Sigmoid colon (tissue), 7 donors: ENCODE results near the gene CLK4. TPM values are rescaled to one million over a fixed set of nuclear protein-coding genes. Genes with fewer than 3 reads are reported as not detected.

Experiments used
- DNase-seq: peaks from one replicate; pipeline ENCODE4 v3.0.0-alpha.2; 2019
- H3K27ac ChIP-seq, 4 donors: fragments of 200-600 bp; sonication (generic); one replicate each; pipeline ENCODE4 v1.5.1; 2016 to 2019; ENCODE audit warnings: mild to moderate bottlenecking in 1 of 4
- H3K27me3 ChIP-seq, 3 donors: fragments of 200-600 bp; sonication (generic); one replicate each; pipeline ENCODE4 v1.5.1; 2019; ENCODE audit warnings: mild to moderate bottlenecking in 1 of 3
- H3K36me3 ChIP-seq, 4 donors: fragments of 200-600 bp; sonication (generic); one replicate each; pipeline ENCODE4 v1.5.1; 2016 to 2019
- H3K4me1 ChIP-seq, 4 donors: fragments of 200-600 bp; sonication (generic); one replicate each; pipeline ENCODE4 v1.5.1; 2017 to 2019
- H3K4me3 ChIP-seq, 4 donors: fragments of 200-600 bp; sonication (generic); one replicate each; pipeline ENCODE4 v1.5.1; 2017 to 2019; ENCODE audit warnings: mild to moderate bottlenecking in 2 of 4, moderate library complexity in 1 of 4
- H3K9me3 ChIP-seq, 4 donors: fragments of 200-600 bp in 3 of 4; sonication (generic) in 3 of 4; one replicate each; pipeline versions ENCODE4 v1.5.1 to v1.6.1; 2013 to 2019
- EP300 ChIP-seq, 4 donors: sonication (generic); formaldehyde crosslinking; IDR thresholded peaks; one replicate each; pipeline ENCODE4 v1.6.1; 2017; ENCODE audit warnings: antibody characterized with exemption in 4 of 4
- POLR2A ChIP-seq, 2 donors: fragments of 450-650 bp; IDR thresholded peaks; one replicate each; pipeline ENCODE4 v1.6.1; 2016; ENCODE audit warnings: antibody characterized with exemption in 2 of 2, mild to moderate bottlenecking in 2 of 2, moderate library complexity in 2 of 2
- POLR2AphosphoS5 ChIP-seq, 4 donors: sonication (generic); formaldehyde crosslinking; IDR thresholded peaks; one replicate each; pipeline ENCODE4 v1.6.1; 2017; ENCODE audit warnings: antibody characterized with exemption in 4 of 4
- WGBS, 2 donors: extraction: QIAGEN DNeasy Blood & Tissue Kit; methylation state at CpG; one replicate each; pipeline ENCODE4 v1.1.7; 2013; 5-methylcytosine and 5-hydroxymethylcytosine counted together
- intact Hi-C: fragments of 100-400 bp; cut with DNase I; formaldehyde crosslinking; loops from one replicate; pipeline ENCODE4 v1.15.1; 2023
- polyA plus RNA-seq, 3 donors: library from polyadenylated mRNA; stranded (reverse); fragments of 200-250 nt; gene quantifications; one replicate each; pipeline ENCODE4 v1.2.3, GENCODE V29; 2013
- total RNA-seq, 4 donors: library from RNA; depleted of rRNA; stranded (reverse); fragments of >200 nt; gene quantifications; one replicate each; pipeline ENCODE4 v1.1.0, GENCODE V29; 2016
- TF ChIP-seq, protein P1 (sequence below), 4 experiments: fragments of 450-650 bp in 3 of 4; fragments of 200-600 bp in 1 of 4; IDR thresholded peaks; one replicate each; pipeline ENCODE4 v1.5.1; 2016 to 2019; ENCODE audit warnings: antibody characterized with exemption in 4 of 4, mild to moderate bottlenecking in 3 of 4, moderate library complexity in 2 of 4
- donor health status: healthy with polysubstance abuse.
- donor health status: Bipolar disorder and iron deficiency.
- donor health status: healthy.

The CLK4 gene
- total and polyA plus RNA-seq, 7 donors, result 5.3 to 51.8 (median 31.8) TPM

DNA sequence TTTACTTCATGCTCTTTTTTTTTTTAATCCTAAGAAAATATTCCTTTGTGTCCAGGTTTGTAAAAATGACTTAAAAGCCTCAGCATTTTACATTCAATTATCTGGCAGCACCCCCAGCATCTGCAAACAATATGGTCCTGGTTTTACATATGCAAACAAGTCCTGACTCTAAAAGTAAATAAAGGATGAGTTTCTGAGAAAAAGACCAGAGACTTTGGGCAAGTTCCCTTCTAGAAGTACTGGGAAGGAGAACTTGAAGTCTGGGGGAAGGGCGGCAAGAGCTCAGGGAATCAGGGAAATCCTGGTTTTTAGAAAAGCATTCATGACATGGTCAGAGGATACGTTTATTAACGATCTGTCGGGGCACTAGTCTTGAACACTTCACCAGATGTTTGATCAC lies 62.5 kb downstream of the CLK4 start:
- TF ChIP-seq EP300 (IDR thresholded peaks at IDR 0.05) (no peak), POLR2A (IDR thresholded peaks at IDR 0.05) (no peak), POLR2AphosphoS5 (IDR thresholded peaks at IDR 0.05) (no peak)
- TF ChIP-seq, protein P1, sequence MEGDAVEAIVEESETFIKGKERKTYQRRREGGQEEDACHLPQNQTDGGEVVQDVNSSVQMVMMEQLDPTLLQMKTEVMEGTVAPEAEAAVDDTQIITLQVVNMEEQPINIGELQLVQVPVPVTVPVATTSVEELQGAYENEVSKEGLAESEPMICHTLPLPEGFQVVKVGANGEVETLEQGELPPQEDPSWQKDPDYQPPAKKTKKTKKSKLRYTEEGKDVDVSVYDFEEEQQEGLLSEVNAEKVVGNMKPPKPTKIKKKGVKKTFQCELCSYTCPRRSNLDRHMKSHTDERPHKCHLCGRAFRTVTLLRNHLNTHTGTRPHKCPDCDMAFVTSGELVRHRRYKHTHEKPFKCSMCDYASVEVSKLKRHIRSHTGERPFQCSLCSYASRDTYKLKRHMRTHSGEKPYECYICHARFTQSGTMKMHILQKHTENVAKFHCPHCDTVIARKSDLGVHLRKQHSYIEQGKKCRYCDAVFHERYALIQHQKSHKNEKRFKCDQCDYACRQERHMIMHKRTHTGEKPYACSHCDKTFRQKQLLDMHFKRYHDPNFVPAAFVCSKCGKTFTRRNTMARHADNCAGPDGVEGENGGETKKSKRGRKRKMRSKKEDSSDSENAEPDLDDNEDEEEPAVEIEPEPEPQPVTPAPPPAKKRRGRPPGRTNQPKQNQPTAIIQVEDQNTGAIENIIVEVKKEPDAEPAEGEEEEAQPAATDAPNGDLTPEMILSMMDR (IDR thresholded peaks at IDR 0.05), result no peak
- no peaks in the 10 kb centered on the region for H3K9me3 ChIP-seq
- H3K27me3 ChIP-seq, result no peaks in the 10 kb centered on the region
- H3K4me1 ChIP-seq, result no peaks in the 10 kb centered on the region
- H3K36me3 ChIP-seq, result no peaks in the 10 kb centered on the region
- H3K27ac ChIP-seq, result no peak overlapping the region
- no peak overlapping the region for H3K4me3 ChIP-seq
- DNase-seq, result no peak
- WGBS, 2 donors, result 15 to 20% methylated on average over 4 of the region's 4 CpGs
- intact Hi-C loops, result no loop called here

DNA sequence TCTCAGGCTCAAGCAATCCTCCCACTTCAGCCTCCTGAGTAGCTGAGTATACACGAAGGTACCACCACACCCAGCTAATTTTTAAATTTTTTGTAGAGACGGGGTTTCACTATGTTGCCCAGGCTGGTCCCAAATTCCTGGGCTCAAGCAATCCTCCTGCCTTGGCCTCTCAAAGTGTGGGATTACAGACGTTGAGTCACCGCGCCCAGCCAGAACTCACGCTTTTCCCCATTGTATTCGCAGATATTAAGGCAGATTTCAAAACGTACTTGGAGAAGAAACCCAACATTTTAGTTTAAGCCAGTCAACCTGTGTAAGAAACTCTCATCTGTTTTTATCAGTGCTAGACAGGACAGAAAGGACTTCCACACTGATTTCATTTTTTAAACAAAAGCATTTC lies 63.2 kb downstream of the CLK4 start:
- no peak for DNase-seq
- H3K27me3 ChIP-seq, result no peaks in the 10 kb centered on the region

DNA sequence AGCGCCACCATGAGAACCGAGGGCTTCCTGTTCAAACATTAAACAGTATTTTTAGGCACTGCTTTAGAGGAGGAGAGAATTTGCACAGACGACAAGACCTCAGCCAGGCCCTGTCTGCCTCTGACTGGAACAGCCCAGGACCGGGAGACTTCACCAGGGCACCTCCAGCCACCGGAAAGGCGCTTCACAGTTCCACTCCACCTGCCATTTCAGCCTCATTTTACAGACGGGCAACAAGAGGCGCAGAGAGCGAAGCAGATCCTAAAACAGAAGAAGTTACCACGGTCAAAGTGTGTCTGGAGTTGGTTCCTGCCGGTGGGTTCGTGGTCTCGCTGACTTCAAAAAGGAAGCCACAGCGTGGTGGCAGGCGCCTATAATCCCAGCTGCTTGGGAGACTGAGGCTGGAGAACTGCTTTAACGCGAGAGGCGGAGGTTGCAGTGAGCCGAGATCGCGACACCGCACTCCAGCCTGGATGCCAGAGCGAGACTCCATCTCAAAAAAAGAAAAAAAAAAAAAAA lies 65.0 kb downstream of the CLK4 start:
- no peak for TF ChIP-seq POLR2AphosphoS5 (IDR thresholded peaks at IDR 0.05)
- TF ChIP-seq EP300 (IDR thresholded peaks at IDR 0.05), result no peak
- TF ChIP-seq POLR2A (IDR thresholded peaks at IDR 0.05), result no peak
- TF ChIP-seq, protein P1 (IDR thresholded peaks at IDR 0.05), result no peak
- DNase-seq, result no peak
- 62 to 83% methylated on average over 23 of the region's 23 CpGs for WGBS, 2 donors
- no peak overlapping the region for H3K27ac ChIP-seq
- H3K4me1 ChIP-seq, result no peaks in the 10 kb centered on the region
- no peaks in the 10 kb centered on the region for H3K36me3 ChIP-seq
- no peak overlapping the region for H3K4me3 ChIP-seq
- H3K27me3 ChIP-seq, result no peaks in the 10 kb centered on the region
- no peaks in the 10 kb centered on the region for H3K9me3 ChIP-seq
- intact Hi-C loops, result no loop called here

More for the DNA sequence above, 63.2 kb downstream of the CLK4 start:
- no peak for TF ChIP-seq POLR2A (IDR thresholded peaks at IDR 0.05)
- no peak for TF ChIP-seq POLR2AphosphoS5 (IDR thresholded peaks at IDR 0.05)
- TF ChIP-seq, protein P1 (IDR thresholded peaks at IDR 0.05), result no peak
- TF ChIP-seq EP300 (IDR thresholded peaks at IDR 0.05), result no peak
- intact Hi-C loops, result no loop called here
- H3K36me3 ChIP-seq, result no peaks in the 10 kb centered on the region
- WGBS, 2 donors, result 79 to 85% methylated on average over 8 of the region's 8 CpGs
- H3K9me3 ChIP-seq, result no peaks in the 10 kb centered on the region
- no peak overlapping the region for H3K4me3 ChIP-seq
- H3K4me1 ChIP-seq, result no peaks in the 10 kb centered on the region
- H3K27ac ChIP-seq, result no peak overlapping the region

DNA sequence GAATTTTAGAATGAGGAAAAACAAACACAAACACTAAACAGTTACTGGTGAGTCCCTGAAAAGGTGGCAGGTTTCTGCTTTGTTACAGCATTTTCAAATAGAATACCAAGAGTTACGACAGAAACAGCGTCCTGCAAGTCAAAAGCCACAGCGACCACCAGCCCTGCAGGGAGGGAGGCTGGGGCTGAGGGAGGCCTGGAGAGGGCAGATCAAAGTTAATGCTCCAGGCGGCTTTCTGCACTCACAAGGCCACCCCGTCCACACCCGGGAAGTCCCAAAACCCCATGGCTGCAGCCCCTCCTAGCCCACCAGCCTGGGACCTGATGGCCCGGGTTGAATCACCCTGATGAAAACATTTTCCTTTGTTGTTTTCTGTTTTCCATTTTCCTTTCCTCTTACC lies 65.9 kb downstream of the CLK4 start:
- H3K4me3 ChIP-seq, result no peak overlapping the region
- H3K27ac ChIP-seq, result no peak overlapping the region
- intact Hi-C loops, result no loop called here
- no peak for DNase-seq
- H3K9me3 ChIP-seq, result no peaks in the 10 kb centered on the region
- H3K4me1 ChIP-seq, result no peaks in the 10 kb centered on the region
- TF ChIP-seq, protein P1 (IDR thresholded peaks at IDR 0.05), result no peak
- TF ChIP-seq EP300 (IDR thresholded peaks at IDR 0.05) (no peak), POLR2A (IDR thresholded peaks at IDR 0.05) (no peak), POLR2AphosphoS5 (IDR thresholded peaks at IDR 0.05) (no peak)
- 69 to 78% methylated on average over 7 of the region's 7 CpGs for WGBS, 2 donors
- no peaks in the 10 kb centered on the region for H3K27me3 ChIP-seq
- H3K36me3 ChIP-seq, result no peaks in the 10 kb centered on the region

DNA sequence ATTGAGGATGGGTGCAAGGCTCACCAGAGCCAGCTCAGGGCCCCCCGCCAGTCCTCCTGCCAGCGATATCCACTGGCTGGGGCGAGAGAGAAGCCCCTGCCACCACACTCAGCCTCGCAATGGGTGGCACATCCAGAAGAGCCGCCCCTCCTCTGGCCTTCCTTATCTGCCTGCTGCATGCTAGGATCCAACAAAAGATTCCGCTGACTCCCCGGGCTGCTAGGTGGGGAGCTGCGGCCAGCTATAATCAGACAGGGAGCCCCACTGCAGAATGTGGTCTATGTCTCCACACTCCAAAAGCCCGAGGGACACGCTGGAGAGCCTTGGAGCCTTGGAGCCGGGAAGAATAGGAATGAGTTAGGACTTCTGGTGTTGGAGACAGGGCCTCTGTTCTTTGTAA lies 69.4 kb downstream of the CLK4 start:
- intact Hi-C loops, result no loop called here
- WGBS, 2 donors, result 87 to 92% methylated on average over 11 of the region's 11 CpGs
- H3K4me3 ChIP-seq, result no peak overlapping the region
- no peak for DNase-seq
- no peaks in the 10 kb centered on the region for H3K27me3 ChIP-seq
- H3K27ac ChIP-seq, result no peak overlapping the region
- H3K36me3 ChIP-seq, result no peaks in the 10 kb centered on the region
- H3K4me1 ChIP-seq, result peaks cover 0 to 8% (median 0%) of the 10 kb centered on the region in 4 donors
- TF ChIP-seq POLR2AphosphoS5 (IDR thresholded peaks at IDR 0.05) (no peak), POLR2A (IDR thresholded peaks at IDR 0.05) (no peak), EP300 (IDR thresholded peaks at IDR 0.05) (no peak)
- TF ChIP-seq, protein P1 (IDR thresholded peaks at IDR 0.05), result no peak
- H3K9me3 ChIP-seq, result no peaks in the 10 kb centered on the region
